Measurements from ENCODE around the gene SAC3D1.

SAC3D1 gene

GRCh38 chr11:65047581-65048422 is 6.8 kb downstream of the SAC3D1 start:
- H3K9me2 ChIP-seq (replicated peaks; ENCODE audit: insufficient read depth, low read length) = no peaks in the 10 kb centered on the region
- no peak overlapping the region for H3K27ac ChIP-seq (ENCODE audit: low read depth, low read length)
- H3K9ac ChIP-seq (ENCODE audit: low read length) = no peak overlapping the region
- TF ChIP-seq, protein P1, sequence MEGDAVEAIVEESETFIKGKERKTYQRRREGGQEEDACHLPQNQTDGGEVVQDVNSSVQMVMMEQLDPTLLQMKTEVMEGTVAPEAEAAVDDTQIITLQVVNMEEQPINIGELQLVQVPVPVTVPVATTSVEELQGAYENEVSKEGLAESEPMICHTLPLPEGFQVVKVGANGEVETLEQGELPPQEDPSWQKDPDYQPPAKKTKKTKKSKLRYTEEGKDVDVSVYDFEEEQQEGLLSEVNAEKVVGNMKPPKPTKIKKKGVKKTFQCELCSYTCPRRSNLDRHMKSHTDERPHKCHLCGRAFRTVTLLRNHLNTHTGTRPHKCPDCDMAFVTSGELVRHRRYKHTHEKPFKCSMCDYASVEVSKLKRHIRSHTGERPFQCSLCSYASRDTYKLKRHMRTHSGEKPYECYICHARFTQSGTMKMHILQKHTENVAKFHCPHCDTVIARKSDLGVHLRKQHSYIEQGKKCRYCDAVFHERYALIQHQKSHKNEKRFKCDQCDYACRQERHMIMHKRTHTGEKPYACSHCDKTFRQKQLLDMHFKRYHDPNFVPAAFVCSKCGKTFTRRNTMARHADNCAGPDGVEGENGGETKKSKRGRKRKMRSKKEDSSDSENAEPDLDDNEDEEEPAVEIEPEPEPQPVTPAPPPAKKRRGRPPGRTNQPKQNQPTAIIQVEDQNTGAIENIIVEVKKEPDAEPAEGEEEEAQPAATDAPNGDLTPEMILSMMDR (IDR thresholded peaks at IDR 0.05; ENCODE audit: insufficient read depth, low read length, poor library complexity, severe bottlenecking) = no peak
- TF ChIP-seq EZH2phosphoT487 (conservative IDR thresholded peaks at IDR 0.05; ENCODE audit: low read length) = no peak
- H3K4me3 ChIP-seq (ENCODE audit: insufficient read depth, low read length, poor library complexity, severe bottlenecking) = no peak overlapping the region
- no peaks in the 10 kb centered on the region for H3K9me3 ChIP-seq (ENCODE audit: insufficient read depth, low read length)
- H3K4me2 ChIP-seq (ENCODE audit: low read depth, low read length, poor library complexity, severe bottlenecking) = no peak overlapping the region
- H2AFZ ChIP-seq (ENCODE audit: low read depth, low read length, severe bottlenecking) = no peak overlapping the region
- H3K36me3 ChIP-seq (ENCODE audit: low read length) = no peaks in the 10 kb centered on the region
- 0 out of 2 replicates have a peak, but pooled peaks cover 2% of the 10 kb centered on the region for H3K79me2 ChIP-seq (ENCODE audit: insufficient read depth, low read length)
- no peaks in the 10 kb centered on the region for H3K27me3 ChIP-seq (ENCODE audit: low read length)
- no peaks in the 10 kb centered on the region for H3F3A ChIP-seq (ENCODE audit: insufficient read depth)
- H4K20me1 ChIP-seq (ENCODE audit: low read depth, low read length) = no peaks in the 10 kb centered on the region

DNA sequence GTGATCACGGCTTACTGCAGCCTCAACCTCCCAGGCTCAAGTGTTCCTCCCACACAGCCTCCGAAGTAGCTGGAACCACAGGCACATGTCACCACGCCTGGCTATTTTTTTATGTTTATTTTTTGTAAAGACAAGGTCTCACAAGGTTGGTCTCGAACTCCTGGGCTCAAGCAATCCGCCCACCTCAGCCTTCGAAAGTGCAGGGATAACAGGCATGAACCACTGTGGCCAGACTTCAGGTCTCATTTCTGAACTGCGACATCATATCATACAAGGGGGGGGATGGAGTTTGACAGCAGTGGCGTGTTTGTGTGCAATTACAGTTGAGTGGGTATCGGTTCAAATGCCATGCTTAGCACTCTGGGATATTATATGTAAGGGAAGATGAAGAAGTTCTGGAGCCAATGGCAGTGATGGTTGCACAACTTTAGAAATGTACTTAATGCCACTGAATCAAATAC is 10.4 kb downstream of the SAC3D1 start:
- Histone ChIP-seq H3K27me3 (ENCODE audit: low read length) (no peaks in the 10 kb centered on the region), H3K27ac (ENCODE audit: low read depth, low read length) (no peak overlapping the region), H3F3A (ENCODE audit: insufficient read depth) (no peaks in the 10 kb centered on the region), H3K4me3 (ENCODE audit: insufficient read depth, low read length, poor library complexity, severe bottlenecking) (no peak overlapping the region), H3K4me2 (ENCODE audit: low read depth, low read length, poor library complexity, severe bottlenecking) (no peak overlapping the region), H3K79me2 (ENCODE audit: insufficient read depth, low read length) (no peaks in the 10 kb centered on the region), H4K20me1 (ENCODE audit: low read depth, low read length) (no peaks in the 10 kb centered on the region), H3K9ac (ENCODE audit: low read length) (no peak overlapping the region), H3K36me3 (ENCODE audit: low read length) (no peaks in the 10 kb centered on the region), H3K9me2 (replicated peaks; ENCODE audit: insufficient read depth, low read length) (no peaks in the 10 kb centered on the region), H3K9me3 (ENCODE audit: insufficient read depth, low read length) (no peaks in the 10 kb centered on the region), H2AFZ (ENCODE audit: low read depth, low read length, severe bottlenecking) (no peak overlapping the region)
- TF ChIP-seq, protein P1 (IDR thresholded peaks at IDR 0.05; ENCODE audit: insufficient read depth, low read length, poor library complexity, severe bottlenecking) = no peak
- TF ChIP-seq EZH2phosphoT487 (conservative IDR thresholded peaks at IDR 0.05; ENCODE audit: low read length) = no peak

DNA sequence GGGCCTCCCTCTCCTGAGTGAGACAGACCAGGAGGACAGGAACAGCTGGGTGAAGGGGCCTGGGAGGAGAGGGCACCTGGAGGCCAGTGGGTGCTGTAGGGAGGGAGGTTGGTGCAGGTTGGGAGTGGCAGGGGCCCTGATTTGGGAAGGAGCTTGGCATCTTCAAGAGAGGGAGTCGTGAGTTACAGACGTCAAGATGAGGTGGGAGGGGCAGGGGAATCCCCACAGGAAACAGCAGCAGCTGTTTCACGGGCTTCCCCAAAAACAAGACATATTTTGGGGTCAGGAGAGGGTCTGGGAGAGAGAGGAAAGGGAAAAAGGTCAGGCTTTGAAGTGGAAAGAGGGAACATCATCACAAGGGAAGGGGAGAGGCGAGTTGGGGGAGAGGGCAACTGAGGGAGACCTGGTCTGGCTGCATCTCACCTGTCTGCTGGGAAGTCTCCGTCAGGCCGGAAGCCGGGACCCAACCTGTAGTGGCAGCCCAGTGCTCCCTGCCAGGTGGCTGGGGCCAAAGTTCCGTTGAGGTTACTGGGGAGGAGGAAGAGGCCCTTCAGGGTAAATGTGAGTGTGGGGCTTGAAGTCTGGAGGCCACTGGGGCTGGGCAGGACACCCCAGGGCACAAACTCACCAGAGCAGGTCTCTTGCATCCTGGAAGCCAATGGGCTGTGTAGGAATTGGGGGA is 13.0 kb downstream of the SAC3D1 start:
- H3K4me2 ChIP-seq (ENCODE audit: low read depth, low read length, poor library complexity, severe bottlenecking) = no peak overlapping the region
- TF ChIP-seq, protein P1 (IDR thresholded peaks at IDR 0.05; ENCODE audit: insufficient read depth, low read length, poor library complexity, severe bottlenecking) = no peak
- TF ChIP-seq EZH2phosphoT487 (conservative IDR thresholded peaks at IDR 0.05; ENCODE audit: low read length) = no peak
- no peaks in the 10 kb centered on the region for H3K36me3 ChIP-seq (ENCODE audit: low read length)
- no peak overlapping the region for H3K4me3 ChIP-seq (ENCODE audit: insufficient read depth, low read length, poor library complexity, severe bottlenecking)
- H3F3A ChIP-seq (ENCODE audit: insufficient read depth) = no peaks in the 10 kb centered on the region
- H3K79me2 ChIP-seq (ENCODE audit: insufficient read depth, low read length) = no peaks in the 10 kb centered on the region
- H3K9me3 ChIP-seq (ENCODE audit: insufficient read depth, low read length) = no peaks in the 10 kb centered on the region
- no peak overlapping the region for H3K27ac ChIP-seq (ENCODE audit: low read depth, low read length)
- no peaks in the 10 kb centered on the region for H3K27me3 ChIP-seq (ENCODE audit: low read length)
- H3K9ac ChIP-seq (ENCODE audit: low read length) = no peak overlapping the region
- no peaks in the 10 kb centered on the region for H3K9me2 ChIP-seq (replicated peaks; ENCODE audit: insufficient read depth, low read length)
- no peak overlapping the region for H2AFZ ChIP-seq (ENCODE audit: low read depth, low read length, severe bottlenecking)
- H4K20me1 ChIP-seq (ENCODE audit: low read depth, low read length) = no peaks in the 10 kb centered on the region
